Measurements from ENCODE around the gene NR2F2.

Gene NR2F2

DNA sequence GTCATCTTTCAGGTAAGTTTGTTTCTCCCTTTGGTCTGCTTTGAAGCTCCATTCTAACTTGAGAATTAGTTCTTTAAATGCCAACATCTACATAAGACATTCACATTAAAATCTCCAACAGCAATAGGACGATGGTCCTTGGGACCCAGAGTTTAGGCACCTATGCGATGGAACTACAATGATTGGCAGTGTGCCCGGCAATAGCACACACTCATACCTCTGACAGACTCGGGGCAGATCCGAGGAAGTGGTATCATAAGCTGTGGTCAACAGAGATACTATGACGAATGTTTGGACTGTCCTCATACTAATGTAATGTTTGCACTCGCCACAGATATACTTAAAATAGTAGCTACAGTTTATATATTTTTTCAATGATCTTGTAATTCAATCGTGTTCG, 34.2 kb upstream of the NR2F2 start:
- TF ChIP-seq, protein P1, sequence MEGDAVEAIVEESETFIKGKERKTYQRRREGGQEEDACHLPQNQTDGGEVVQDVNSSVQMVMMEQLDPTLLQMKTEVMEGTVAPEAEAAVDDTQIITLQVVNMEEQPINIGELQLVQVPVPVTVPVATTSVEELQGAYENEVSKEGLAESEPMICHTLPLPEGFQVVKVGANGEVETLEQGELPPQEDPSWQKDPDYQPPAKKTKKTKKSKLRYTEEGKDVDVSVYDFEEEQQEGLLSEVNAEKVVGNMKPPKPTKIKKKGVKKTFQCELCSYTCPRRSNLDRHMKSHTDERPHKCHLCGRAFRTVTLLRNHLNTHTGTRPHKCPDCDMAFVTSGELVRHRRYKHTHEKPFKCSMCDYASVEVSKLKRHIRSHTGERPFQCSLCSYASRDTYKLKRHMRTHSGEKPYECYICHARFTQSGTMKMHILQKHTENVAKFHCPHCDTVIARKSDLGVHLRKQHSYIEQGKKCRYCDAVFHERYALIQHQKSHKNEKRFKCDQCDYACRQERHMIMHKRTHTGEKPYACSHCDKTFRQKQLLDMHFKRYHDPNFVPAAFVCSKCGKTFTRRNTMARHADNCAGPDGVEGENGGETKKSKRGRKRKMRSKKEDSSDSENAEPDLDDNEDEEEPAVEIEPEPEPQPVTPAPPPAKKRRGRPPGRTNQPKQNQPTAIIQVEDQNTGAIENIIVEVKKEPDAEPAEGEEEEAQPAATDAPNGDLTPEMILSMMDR (IDR thresholded peaks at IDR 0.05; ENCODE audit: extremely low read depth, missing control alignments), result no peak
- no peak for DNase-seq (ENCODE audit: low spot score)

DNA sequence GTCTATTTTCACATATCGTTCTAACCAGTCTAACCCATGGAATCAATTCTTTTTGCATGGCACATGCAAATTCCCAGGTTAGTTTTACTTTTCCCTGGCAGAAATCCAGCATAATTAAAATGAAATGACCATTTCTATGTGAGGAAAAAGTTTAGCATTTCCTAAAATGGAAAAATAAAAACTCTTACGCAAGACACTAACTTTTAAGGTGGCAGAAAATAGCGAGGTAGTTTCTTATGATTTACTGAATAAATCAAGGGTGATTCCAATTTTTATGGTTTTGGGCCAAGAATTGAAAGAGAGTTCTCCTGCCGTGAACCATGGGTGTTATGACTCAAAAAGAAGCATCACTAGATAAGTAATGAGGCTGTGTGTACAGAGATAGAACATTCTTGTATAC, 32.7 kb upstream of the NR2F2 start:
- TF ChIP-seq, protein P1 (IDR thresholded peaks at IDR 0.05; ENCODE audit: extremely low read depth, missing control alignments), result no peak
- DNase-seq (ENCODE audit: low spot score), result no peak

DNA sequence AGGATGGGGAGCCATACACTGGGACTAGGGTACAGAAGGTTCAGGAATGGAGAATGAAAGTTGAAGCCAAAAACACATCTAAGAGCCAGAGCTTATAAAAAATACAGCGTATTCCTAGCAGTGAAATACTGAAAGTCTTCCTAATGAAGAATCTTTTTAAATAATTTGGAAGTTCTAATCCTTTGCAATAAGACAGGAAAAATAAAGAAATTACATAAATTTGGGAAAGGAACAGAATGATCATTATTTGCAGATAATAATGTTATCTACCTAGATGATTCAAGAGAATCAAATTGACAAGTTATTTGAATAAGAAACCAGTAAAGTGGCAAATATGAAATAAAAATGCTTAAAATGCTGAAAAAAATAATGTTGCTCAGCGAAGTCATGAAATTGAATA, 32.3 kb upstream of the NR2F2 start:
- TF ChIP-seq, protein P1 (IDR thresholded peaks at IDR 0.05; ENCODE audit: extremely low read depth, missing control alignments), result no peak
- DNase-seq (ENCODE audit: low spot score), result no peak

DNA sequence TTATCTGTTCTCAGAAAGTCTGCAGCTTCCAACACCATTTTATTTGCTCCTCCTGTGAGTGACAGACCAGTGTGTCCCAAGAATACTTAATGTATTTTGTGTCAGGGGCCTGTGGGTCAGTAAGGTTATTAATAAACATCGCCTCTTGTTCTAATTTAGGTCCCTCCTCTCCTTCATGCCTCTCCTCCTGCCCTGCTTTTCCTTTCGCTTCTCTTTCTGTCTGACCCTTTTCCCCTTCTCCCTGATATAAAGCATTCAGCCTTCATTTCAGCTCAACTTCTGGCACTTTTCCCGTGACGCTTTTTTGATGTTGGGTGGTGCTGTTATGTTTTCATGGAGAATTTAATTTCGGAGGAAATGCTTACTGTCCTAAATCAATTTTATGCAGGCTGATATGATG, 29.7 kb upstream of the NR2F2 start:
- TF ChIP-seq, protein P1 (IDR thresholded peaks at IDR 0.05; ENCODE audit: extremely low read depth, missing control alignments), result no peak
- no peak for DNase-seq (ENCODE audit: low spot score)

DNA sequence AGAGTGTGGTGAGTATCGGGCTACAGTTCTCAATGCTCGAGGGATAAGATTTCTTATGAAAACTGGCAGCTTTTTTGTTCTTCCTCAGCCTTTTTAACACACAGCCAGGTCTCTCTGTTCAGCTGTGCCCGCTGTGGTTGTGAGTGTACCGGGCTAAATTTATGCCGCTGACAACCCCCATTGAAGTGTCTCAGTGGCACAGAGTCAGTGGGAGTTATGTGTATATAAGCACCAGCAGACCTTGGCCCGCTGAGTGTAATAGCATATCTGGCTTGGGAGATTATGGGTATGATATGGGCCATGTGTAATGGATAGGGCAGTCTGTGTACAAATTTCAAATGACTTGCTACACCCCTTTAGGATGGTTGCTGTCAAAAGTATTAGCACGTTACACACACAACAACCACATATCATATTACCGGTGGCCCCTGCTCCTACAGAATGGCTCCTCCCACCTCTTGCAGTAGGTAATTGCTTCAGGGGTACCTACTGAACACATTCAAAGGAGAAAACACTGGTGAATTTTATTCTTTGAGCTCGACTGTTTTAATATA, 26.9 kb upstream of the NR2F2 start:
- DNase-seq (ENCODE audit: low spot score), result no peak
- TF ChIP-seq, protein P1 (IDR thresholded peaks at IDR 0.05; ENCODE audit: extremely low read depth, missing control alignments), result no peak

DNA sequence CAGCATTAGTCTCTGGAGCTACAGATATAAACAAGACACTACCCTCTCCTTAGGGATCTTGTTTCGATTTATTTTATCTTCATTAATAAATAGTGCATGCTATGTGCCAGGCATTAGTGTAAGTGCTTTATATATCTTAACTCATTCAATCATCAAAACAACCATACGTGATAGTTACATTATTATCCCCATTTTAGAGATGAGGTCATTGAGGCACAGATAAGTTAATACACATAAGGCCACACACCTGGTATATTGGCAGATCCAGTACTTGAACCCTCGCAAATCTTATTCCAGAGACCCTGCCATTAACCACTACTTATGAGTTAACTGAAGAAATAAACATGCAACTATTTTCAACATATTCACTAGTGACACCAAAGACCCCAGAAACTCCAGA, 25.7 kb upstream of the NR2F2 start:
- TF ChIP-seq, protein P1 (IDR thresholded peaks at IDR 0.05; ENCODE audit: extremely low read depth, missing control alignments), result no peak
- DNase-seq (ENCODE audit: low spot score), result no peak

DNA sequence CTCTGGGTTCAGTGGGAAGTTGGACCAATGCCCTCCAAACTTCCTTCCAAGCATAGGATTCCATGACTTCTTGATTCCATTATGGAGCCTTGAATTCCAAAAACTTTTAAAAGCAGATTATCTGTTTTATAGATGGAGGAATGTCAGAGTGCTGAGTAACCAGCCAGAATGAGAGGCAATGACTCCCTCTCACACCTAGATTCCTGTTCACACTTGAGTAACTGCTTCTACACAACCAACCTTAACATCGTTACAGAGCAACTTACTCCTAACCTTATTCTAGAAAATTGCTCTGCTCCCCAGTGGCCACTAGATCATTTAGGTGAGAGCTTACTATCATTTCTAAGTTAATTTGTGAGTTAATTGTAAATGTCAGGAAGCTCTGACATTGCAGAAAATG, 24.2 kb upstream of the NR2F2 start:
- TF ChIP-seq, protein P1 (IDR thresholded peaks at IDR 0.05; ENCODE audit: extremely low read depth, missing control alignments), result no peak
- no peak for DNase-seq (ENCODE audit: low spot score)
